HepG2 (cell line): Measurements from ENCODE around the gene CASP7. TPM values are rescaled to one million over a fixed set of nuclear protein-coding genes. Genes with fewer than 3 reads are reported as not detected.
A peak's percentile ranks its signal among the peaks of the same experiment; 100 is the strongest.

Experiments
- ATAC-seq: fragments of 200-7000 bp; cut with Tn5 transposase; 3 replicates; pipeline ENCODE4 v1.9.1; 2020; ENCODE audit warnings: mild to moderate bottlenecking, moderate library complexity
- BruUV-seq: library from RNA; stranded (reverse); fragments of 400-500 nt; replicated peaks from 2 replicates; lab custom pipeline; 2021; lab: Mats Ljungman, UMichigan
- CTCF ChIA-PET: fragments of 300-600 bp; formaldehyde crosslinking; extraction: SDS; loops from one replicate; lab custom pipeline; 2021; ENCODE audit warnings: low total read pairs, inconsistent platforms, low intra/inter-chr PET ratio; lab: Yijun Ruan, JAX
- POLR2A ChIA-PET: fragments of 350-600 bp; sonication (Branson Sonifier 250); formaldehyde crosslinking; loops from one replicate; lab custom pipeline; 2020; ENCODE audit warnings: antibody characterized with exemption, inconsistent platforms; lab: Yijun Ruan, JAX
- DNase-seq: peaks from one replicate; pipeline ENCODE4 v3.0.0-alpha.2; 2015; ENCODE audit warnings: low spot score
- FAIRE-seq: peaks from 3 replicates; lab custom pipeline; 2011; peaks lifted over from hg19 to GRCh38; lab: Jason Lieb, UNC
- H2AFZ ChIP-seq: one replicate; pipeline ENCODE4 v1.6.1; 2011; ENCODE audit warnings: low read length, inconsistent platforms
- H3K27ac ChIP-seq: fragments of 300-600 bp; 3 replicates; pipeline ENCODE4 v1.8.0; 2011; ENCODE audit warnings: mixed run types, mild to moderate bottlenecking, mixed read lengths, low read length, inconsistent platforms; ENCODE audit not compliant: insufficient read depth; ENCODE audit errors: extremely low read length
- H3K27me3 ChIP-seq, 2 experiments: fragments of 200-600 bp in 1 of 2; 2 replicates in 1 of 2; 3 replicates in 1 of 2; pipeline versions ENCODE4 v1.6.0 to v1.8.0; 2011; ENCODE audit warnings: low read length in 2 of 2, mild to moderate bottlenecking in 2 of 2, moderate library complexity in 2 of 2, inconsistent platforms in 1 of 2; ENCODE audit not compliant: insufficient read depth in 2 of 2, control insufficient read depth in 1 of 2
- H3K36me3 ChIP-seq, 2 experiments: fragments of 200-600 bp in 1 of 2; replicated peaks in 1 of 2; 2 replicates in 1 of 2; 3 replicates in 1 of 2; pipeline versions ENCODE4 v1.5.1 to v1.8.0; 2011; ENCODE audit warnings: low read length in 2 of 2, inconsistent platforms in 1 of 2; ENCODE audit not compliant: insufficient read depth in 2 of 2, control insufficient read depth in 1 of 2
- H3K4me1 ChIP-seq: 2 replicates; pipeline ENCODE4 v1.5.1; 2012; ENCODE audit warnings: low read length, inconsistent platforms; ENCODE audit not compliant: insufficient read depth
- H3K4me2 ChIP-seq: 2 replicates; pipeline ENCODE4 v1.6.0; 2011; ENCODE audit warnings: low read depth, low read length, inconsistent platforms
- H3K4me3 ChIP-seq, 3 experiments: fragments of 200-600 bp in 1 of 3; sonication (generic), shearing (Covaris generic) in 1 of 3; replicated peaks in 1 of 3; 2 replicates each; pipeline ENCODE4 v1.5.1; 2011 to 2016; ENCODE audit warnings: low read length in 3 of 3, inconsistent platforms in 2 of 3, low read depth in 2 of 3, mild to moderate bottlenecking in 2 of 3, control low read depth in 1 of 3, mixed read lengths in 1 of 3; ENCODE audit not compliant: insufficient read depth in 1 of 3
- H3K79me2 ChIP-seq: one replicate; pipeline ENCODE4 v1.6.1; 2011; ENCODE audit warnings: low read length, inconsistent platforms; ENCODE audit not compliant: insufficient read depth
- H3K9ac ChIP-seq: 2 replicates; pipeline ENCODE4 v1.6.0; 2011; ENCODE audit warnings: mild to moderate bottlenecking, low read depth, low read length, inconsistent platforms; ENCODE audit not compliant: insufficient read depth
- H3K9me3 ChIP-seq: 2 replicates; pipeline ENCODE4 v1.5.1; 2012; ENCODE audit warnings: mild to moderate bottlenecking, low read length
- H4K20me1 ChIP-seq: 2 replicates; pipeline ENCODE4 v1.6.0; 2011; ENCODE audit warnings: inconsistent platforms, mild to moderate bottlenecking, low read length, moderate library complexity; ENCODE audit not compliant: insufficient read depth
- ATM ChIP-seq: fragments of 450-650 bp; IDR thresholded peaks from 2 replicates; pipeline ENCODE4 v1.7.1; 2017; ENCODE audit warnings: mild to moderate bottlenecking, borderline replicate concordance
- SP1 ChIP-seq, 2 experiments: fragments of 450-650 bp in 1 of 2; sonication (generic) in 1 of 2; formaldehyde crosslinking in 1 of 2; IDR thresholded peaks; 2 replicates each; pipeline versions ENCODE4 v1.4.0 to v1.6.1; 2016 to 2020; ENCODE audit warnings: missing genetic modification reagents in 1 of 2
- TCF7 ChIP-seq: sonication (generic); IDR thresholded peaks from 2 replicates; pipeline ENCODE4 v1.6.1; 2016; ENCODE audit warnings: antibody characterized with exemption, low read depth
- WGBS: methylation state at CpG from one replicate; pipeline ENCODE4 v1.1.6; 2017; ENCODE audit warnings: low lambda C conversion rate; 5-methylcytosine and 5-hydroxymethylcytosine counted together
- in situ Hi-C: cut with HindIII; loops from 2 replicates; pipeline ENCODE4 v1.10.0; 2017; ENCODE audit warnings: low pct_unique_long_range_greater_than_20kb; ENCODE audit not compliant: extremely low pct_ligation_motif_present
- intact Hi-C: fragments of 100-400 bp; cut with micrococcal nuclease; formaldehyde crosslinking; loops from one replicate; pipeline ENCODE4 v1.10.0; 2022; ENCODE audit not compliant: unreplicated experiment
- polyA plus RNA-seq, 8 experiments: library from polyadenylated mRNA; depleted of rRNA in 3 of 8; stranded (reverse) in 7 of 8; unstranded in 1 of 8; fragments of >200 nt; fragmentation: Illumina TruSeq in 4 of 8; extraction: Trizol in 4 of 8; gene quantifications; 2 replicates each; pipeline versions ENCODE4 v1.2.1 to v1.2.3, GENCODE V29; 2011 to 2016; ENCODE audit warnings: low read depth in 4 of 8, missing spikeins in 1 of 8, mixed read lengths in 1 of 8; ENCODE audit not compliant: insufficient read depth in 1 of 8
- total RNA-seq, 5 experiments: library from RNA; depleted of rRNA; stranded (reverse); fragments of >200 nt; fragmentation: Illumina TruSeq; extraction: Trizol; gene quantifications; 2 replicates each; pipeline ENCODE4 v1.2.3, GENCODE V29; 2016; ENCODE audit warnings: low read depth in 1 of 5
- TF ChIP-seq, protein P1 (sequence below): IDR thresholded peaks from 2 replicates; pipeline ENCODE4 v1.6.1; 2016; ENCODE audit warnings: missing biosample characterization, missing genetic modification reagents, low read depth
- TF ChIP-seq, protein P2 (sequence below): sonication (generic); formaldehyde crosslinking; IDR thresholded peaks from 2 replicates; pipeline ENCODE4 v1.5.1; 2020; ENCODE audit warnings: mild to moderate bottlenecking, missing genetic modification reagents, moderate library complexity

CASP7 gene
- total and polyA plus RNA-seq, 2 of the 13 experiments (the other 11 are each of a cell fraction or from before 2014, with no cell fraction given) = 11.9 to 39.3 TPM

DNA sequence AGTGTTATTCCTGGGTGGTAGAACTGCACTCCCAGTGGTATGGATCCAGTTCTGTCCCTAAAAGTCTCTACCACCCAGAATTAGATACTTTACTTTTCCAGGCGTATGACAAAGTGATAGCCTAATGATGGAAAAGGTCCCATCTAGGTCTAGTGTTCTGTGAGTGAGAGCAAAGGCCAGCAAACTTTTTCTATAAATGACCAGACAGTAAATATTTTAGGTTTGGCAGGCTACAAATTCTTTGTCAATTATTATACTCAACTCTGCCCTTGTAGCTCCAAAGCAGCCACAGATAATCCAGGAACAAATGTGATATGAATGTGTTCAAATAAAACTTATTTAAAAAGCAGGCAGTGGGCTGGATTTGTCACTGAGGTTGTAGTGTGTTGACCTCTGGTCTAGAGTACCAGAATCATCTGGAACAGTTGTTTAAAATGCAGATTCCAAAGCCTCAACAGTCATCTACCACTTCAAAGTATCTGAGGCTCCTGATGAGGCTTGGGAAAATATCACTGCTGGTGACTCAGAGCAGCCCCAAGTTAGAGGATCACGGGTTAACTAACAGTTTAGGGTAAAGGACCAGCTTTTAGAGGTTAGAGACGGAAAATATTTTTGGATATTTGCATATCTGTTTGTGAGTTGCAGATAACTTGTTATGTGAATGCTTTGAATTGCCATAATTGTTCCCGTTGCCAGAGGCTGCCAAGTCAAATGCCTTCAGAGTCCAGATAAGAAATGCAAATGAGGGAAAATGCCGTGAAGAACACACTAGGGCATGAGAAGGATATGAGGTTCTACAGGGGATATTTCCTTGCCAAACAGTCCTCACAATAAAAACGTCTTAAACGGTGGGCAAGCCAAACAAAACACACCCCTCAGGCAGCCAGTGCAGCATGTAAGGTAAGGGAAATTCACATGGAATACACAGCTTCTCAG is 35.3 kb upstream of the CASP7 start:
- no TSS peak for BruUV-seq

More for the DNA sequence above, 35.3 kb upstream of the CASP7 start:
- TF ChIP-seq ATM = no peak
- TF ChIP-seq SP1 (IDR thresholded peaks at IDR 0.05) = no peak
- no peak for TF ChIP-seq SP1 (CRISPR knock-in tag; IDR thresholded peaks at IDR 0.05)
- TF ChIP-seq, protein P1, sequence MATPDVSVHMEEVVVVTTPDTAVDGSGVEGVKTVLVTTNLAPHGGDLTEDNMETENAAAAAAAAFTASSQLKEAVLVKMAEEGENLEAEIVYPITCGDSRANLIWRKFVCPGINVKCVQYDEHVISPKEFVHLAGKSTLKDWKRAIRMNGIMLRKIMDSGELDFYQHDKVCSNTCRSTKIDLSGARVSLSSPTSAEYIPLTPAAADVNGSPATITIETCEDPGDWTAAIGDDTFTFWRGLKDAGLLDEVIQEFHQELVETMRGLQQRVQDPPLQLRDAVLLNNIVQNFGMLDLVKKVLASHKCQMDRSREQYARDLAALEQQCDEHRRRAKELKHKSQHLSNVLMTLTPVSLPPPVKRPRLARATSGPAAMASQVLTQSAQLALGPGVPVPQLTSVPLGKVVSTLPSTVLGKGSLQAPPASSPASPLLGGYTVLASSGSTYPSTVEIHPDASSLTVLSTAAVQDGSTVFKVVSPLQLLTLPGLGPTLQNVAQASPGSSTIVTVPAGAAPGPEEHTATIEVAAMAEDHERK (CRISPR knock-in tag) = no peak
- TF ChIP-seq TCF7 = 0 out of 2 replicates have a peak, but pooled peaks have one; percentile 21
- TF ChIP-seq, protein P2, sequence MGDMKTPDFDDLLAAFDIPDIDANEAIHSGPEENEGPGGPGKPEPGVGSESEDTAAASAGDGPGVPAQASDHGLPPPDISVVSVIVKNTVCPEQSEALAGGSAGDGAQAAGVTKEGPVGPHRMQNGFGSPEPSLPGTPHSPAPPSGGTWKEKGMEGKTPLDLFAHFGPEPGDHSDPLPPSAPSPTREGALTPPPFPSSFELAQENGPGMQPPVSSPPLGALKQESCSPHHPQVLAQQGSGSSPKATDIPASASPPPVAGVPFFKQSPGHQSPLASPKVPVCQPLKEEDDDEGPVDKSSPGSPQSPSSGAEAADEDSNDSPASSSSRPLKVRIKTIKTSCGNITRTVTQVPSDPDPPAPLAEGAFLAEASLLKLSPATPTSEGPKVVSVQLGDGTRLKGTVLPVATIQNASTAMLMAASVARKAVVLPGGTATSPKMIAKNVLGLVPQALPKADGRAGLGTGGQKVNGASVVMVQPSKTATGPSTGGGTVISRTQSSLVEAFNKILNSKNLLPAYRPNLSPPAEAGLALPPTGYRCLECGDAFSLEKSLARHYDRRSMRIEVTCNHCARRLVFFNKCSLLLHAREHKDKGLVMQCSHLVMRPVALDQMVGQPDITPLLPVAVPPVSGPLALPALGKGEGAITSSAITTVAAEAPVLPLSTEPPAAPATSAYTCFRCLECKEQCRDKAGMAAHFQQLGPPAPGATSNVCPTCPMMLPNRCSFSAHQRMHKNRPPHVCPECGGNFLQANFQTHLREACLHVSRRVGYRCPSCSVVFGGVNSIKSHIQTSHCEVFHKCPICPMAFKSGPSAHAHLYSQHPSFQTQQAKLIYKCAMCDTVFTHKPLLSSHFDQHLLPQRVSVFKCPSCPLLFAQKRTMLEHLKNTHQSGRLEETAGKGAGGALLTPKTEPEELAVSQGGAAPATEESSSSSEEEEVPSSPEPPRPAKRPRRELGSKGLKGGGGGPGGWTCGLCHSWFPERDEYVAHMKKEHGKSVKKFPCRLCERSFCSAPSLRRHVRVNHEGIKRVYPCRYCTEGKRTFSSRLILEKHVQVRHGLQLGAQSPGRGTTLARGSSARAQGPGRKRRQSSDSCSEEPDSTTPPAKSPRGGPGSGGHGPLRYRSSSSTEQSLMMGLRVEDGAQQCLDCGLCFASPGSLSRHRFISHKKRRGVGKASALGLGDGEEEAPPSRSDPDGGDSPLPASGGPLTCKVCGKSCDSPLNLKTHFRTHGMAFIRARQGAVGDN (CRISPR knock-in tag) = no peak
- TF ChIP-seq, all 625 proteins: peak for 1
- ATAC-seq = no peak
- Histone ChIP-seq H3K79me2 (no peaks in the 10 kb centered on the region), H3K9ac (no peak overlapping the region), H2AFZ (no peak overlapping the region), H3K27ac (no peak overlapping the region), H3K4me2 (no peak overlapping the region), H3K36me3 (no peaks in the 10 kb centered on the region), H4K20me1 (no peaks in the 10 kb centered on the region), H3K9me3 (no peaks in the 10 kb centered on the region), H3K4me1 (0 out of 2 replicates have a peak, but pooled peaks cover 8% of the 10 kb centered on the region), H3K27me3 (no peaks in the 10 kb centered on the region), H3K4me3 (no peak overlapping the region)
- no peak for FAIRE-seq
- POLR2A ChIA-PET = no interaction called here
- intact Hi-C loops (no loop called here), in situ Hi-C loops (no loop called here)
- peak; percentile 15 for DNase-seq
- WGBS = 5% methylated on average over 7 of the region's 7 CpGs
- CTCF ChIA-PET = no interaction called here
